Thyroid gland (tissue), 4 donors: Measurements from ENCODE around the gene USP32. TPM values are rescaled to one million over a fixed set of nuclear protein-coding genes. Genes with fewer than 3 reads are reported as not detected.
"Not testable (repeated sequence)": the region's sequence is repeated elsewhere in the genome, so short reads cannot be mapped to it uniquely, and the experiment has no call there.

Experiments
- DNase-seq, 2 donors: peaks; one replicate each; pipeline ENCODE4 v3.0.0-alpha.2; 2019
- H3K27ac ChIP-seq, 3 donors: fragments of 200-600 bp; sonication (generic); 1 replicate in 2 of 3; 2 replicates in 1 of 3; pipeline ENCODE4 v1.5.1; 2016 to 2019; ENCODE audit warnings: mild to moderate bottlenecking in 1 of 3, moderate library complexity in 1 of 3
- H3K27me3 ChIP-seq: fragments of 200-600 bp; sonication (generic); one replicate; pipeline ENCODE4 v1.5.1; 2019
- H3K36me3 ChIP-seq, 2 donors: fragments of 200-600 bp; sonication (generic); one replicate each; pipeline ENCODE4 v1.5.1; 2016 to 2019
- H3K4me1 ChIP-seq, 2 donors: fragments of 200-600 bp; sonication (generic); one replicate each; pipeline ENCODE4 v1.5.1; 2017 to 2019
- H3K4me3 ChIP-seq, 3 donors: fragments of 200-600 bp; sonication (generic); replicated peaks in 1 of 3; 1 replicate in 2 of 3; 2 replicates in 1 of 3; pipeline ENCODE4 v1.5.1; 2016; ENCODE audit warnings: mild to moderate bottlenecking in 1 of 3
- H3K9me3 ChIP-seq: fragments of 200-600 bp; sonication (generic); one replicate; pipeline ENCODE4 v1.5.1; 2017
- POLR2A ChIP-seq, 2 donors: fragments of 450-650 bp; IDR thresholded peaks; one replicate each; pipeline ENCODE4 v1.6.1; 2017; ENCODE audit warnings: antibody characterized with exemption in 2 of 2, mild to moderate bottlenecking in 2 of 2, moderate library complexity in 1 of 2
- WGBS, 2 donors: methylation state at CpG; one replicate each; pipeline ENCODE4 v1.1.5; 2017; 5-methylcytosine and 5-hydroxymethylcytosine counted together
- intact Hi-C: fragments of 100-400 bp; cut with DNase I; formaldehyde crosslinking; loops from one replicate; pipeline ENCODE4 v1.15.1; 2023
- total RNA-seq, 4 donors: library from RNA; depleted of rRNA; stranded (reverse); fragments of >200 nt; gene quantifications; one replicate each; pipeline ENCODE4 v1.2.3, GENCODE V29; 2016
- TF ChIP-seq, protein P1 (sequence below), 6 experiments: fragments of 200-600 bp in 3 of 6; fragments of 450-650 bp in 3 of 6; sonication (generic) in 3 of 6; IDR thresholded peaks; one replicate each; pipeline ENCODE4 v1.5.1; 2016 to 2019; ENCODE audit warnings: antibody characterized with exemption in 6 of 6, mild to moderate bottlenecking in 2 of 6, inconsistent platforms in 1 of 6, moderate library complexity in 1 of 6

Gene USP32
- total RNA-seq, 4 donors from 2014 or later: 49.9 to 76.5 (median 65.0) TPM

GRCh38 chr17:60388742-60389141 is 3.2 kb downstream of the USP32 start:
- H3K4me1 ChIP-seq: peaks cover 28 to 47% of the 10 kb centered on the region in 2 donors
- WGBS, 2 donors: 30 to 31% methylated on average over 3 of the region's 3 CpGs
- H3K27me3 ChIP-seq: no peaks in the 10 kb centered on the region
- intact Hi-C loops: no loop called here
- no peak for DNase-seq
- TF ChIP-seq, protein P1, sequence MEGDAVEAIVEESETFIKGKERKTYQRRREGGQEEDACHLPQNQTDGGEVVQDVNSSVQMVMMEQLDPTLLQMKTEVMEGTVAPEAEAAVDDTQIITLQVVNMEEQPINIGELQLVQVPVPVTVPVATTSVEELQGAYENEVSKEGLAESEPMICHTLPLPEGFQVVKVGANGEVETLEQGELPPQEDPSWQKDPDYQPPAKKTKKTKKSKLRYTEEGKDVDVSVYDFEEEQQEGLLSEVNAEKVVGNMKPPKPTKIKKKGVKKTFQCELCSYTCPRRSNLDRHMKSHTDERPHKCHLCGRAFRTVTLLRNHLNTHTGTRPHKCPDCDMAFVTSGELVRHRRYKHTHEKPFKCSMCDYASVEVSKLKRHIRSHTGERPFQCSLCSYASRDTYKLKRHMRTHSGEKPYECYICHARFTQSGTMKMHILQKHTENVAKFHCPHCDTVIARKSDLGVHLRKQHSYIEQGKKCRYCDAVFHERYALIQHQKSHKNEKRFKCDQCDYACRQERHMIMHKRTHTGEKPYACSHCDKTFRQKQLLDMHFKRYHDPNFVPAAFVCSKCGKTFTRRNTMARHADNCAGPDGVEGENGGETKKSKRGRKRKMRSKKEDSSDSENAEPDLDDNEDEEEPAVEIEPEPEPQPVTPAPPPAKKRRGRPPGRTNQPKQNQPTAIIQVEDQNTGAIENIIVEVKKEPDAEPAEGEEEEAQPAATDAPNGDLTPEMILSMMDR (IDR thresholded peaks at IDR 0.05): no peak
- no peak for TF ChIP-seq POLR2A (IDR thresholded peaks at IDR 0.05)
- H3K4me3 ChIP-seq: no peak overlapping the region
- no peaks in the 10 kb centered on the region for H3K9me3 ChIP-seq
- H3K36me3 ChIP-seq: no peaks in the 10 kb centered on the region
- H3K27ac ChIP-seq: peak overlapping the region in 2 of 3 donors; percentile 23 to 26

DNA sequence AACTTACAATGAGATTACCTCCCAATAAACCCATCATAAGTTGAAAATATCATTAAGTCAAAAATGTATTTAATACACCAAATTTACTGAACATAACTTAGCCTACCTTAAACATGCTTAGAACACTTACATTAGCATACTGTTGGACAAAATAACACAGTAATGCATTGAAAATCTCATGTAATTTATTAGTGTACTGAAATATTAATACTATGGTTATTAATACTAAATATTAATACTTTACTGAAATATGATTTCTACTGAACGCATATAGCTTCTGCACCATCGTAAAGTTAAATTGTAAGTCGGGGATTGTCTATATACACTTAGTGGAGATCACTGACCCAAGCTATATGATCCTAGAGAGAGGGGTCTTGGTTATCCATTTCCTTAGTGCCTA is 4.3 kb downstream of the USP32 start:
- TF ChIP-seq, protein P1 (IDR thresholded peaks at IDR 0.05): no peak
- TF ChIP-seq POLR2A (IDR thresholded peaks at IDR 0.05): no peak
- H3K4me1 ChIP-seq: peaks cover 28 to 47% of the 10 kb centered on the region in 2 donors
- H3K27ac ChIP-seq: no peak overlapping the region
- no peaks in the 10 kb centered on the region for H3K27me3 ChIP-seq
- WGBS, 2 donors: 72 to 82% methylated on average over 3 of the region's 3 CpGs
- no peak overlapping the region for H3K4me3 ChIP-seq
- no peaks in the 10 kb centered on the region for H3K36me3 ChIP-seq
- intact Hi-C loops: no loop called here
- no peaks in the 10 kb centered on the region for H3K9me3 ChIP-seq
- no peak for DNase-seq

- no peak for TF ChIP-seq POLR2A (IDR thresholded peaks at IDR 0.05)
- TF ChIP-seq, protein P1 (IDR thresholded peaks at IDR 0.05): no peak
- peaks cover 28 to 47% of the 10 kb centered on the region in 2 donors for H3K4me1 ChIP-seq
- no peak overlapping the region for H3K4me3 ChIP-seq
- H3K27ac ChIP-seq: no peak overlapping the region
- H3K9me3 ChIP-seq: no peaks in the 10 kb centered on the region
- 59 to 66% methylated on average over 4 of the region's 4 CpGs for WGBS, 2 donors
- no peak for DNase-seq
- intact Hi-C loops: no loop called here
- H3K27me3 ChIP-seq: no peaks in the 10 kb centered on the region
- H3K36me3 ChIP-seq: no peaks in the 10 kb centered on the region
These were observed 5.5 kb downstream of the USP32 start for GRCh38 chr17:60386147-60387058.

GRCh38 chr17:60384921-60385320 is 7.0 kb downstream of the USP32 start:
- H3K36me3 ChIP-seq, H3K4me3 ChIP-seq, H3K9me3 ChIP-seq, DNase-seq, H3K27ac ChIP-seq, intact Hi-C loops, H3K27me3 ChIP-seq: not testable (repeated sequence)
- H3K4me1 ChIP-seq: peaks cover 21 to 36% of the 10 kb centered on the region in 2 donors
- 94% methylated on average over 7 of the region's 7 CpGs for WGBS, 2 donors

DNA sequence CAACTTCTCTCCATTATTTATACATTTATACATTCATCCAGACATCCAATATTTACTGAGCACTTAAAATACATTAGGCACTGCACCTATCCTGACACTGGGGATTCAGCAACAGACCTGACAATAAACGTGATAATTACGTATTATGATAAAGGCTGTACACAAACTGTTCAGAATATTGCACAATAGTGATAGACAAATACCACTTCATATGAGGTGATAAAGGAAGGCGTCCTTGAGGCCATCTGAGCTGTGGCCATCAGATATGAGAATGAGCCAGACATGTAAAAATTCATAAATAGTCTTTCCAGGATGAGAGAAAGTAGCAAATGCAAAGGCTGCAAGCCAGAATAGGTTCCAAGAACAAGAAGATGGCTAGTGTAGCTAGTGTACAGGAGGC is 8.6 kb downstream of the USP32 start:
- no peak for TF ChIP-seq POLR2A (IDR thresholded peaks at IDR 0.05)
- TF ChIP-seq, protein P1 (IDR thresholded peaks at IDR 0.05): no peak
- H3K27me3 ChIP-seq: no peaks in the 10 kb centered on the region
- no peaks in the 10 kb centered on the region for H3K9me3 ChIP-seq
- intact Hi-C loops: no loop called here
- peaks cover 20 to 21% of the 10 kb centered on the region in 2 donors for H3K4me1 ChIP-seq
- 84 to 85% methylated on average over 3 of the region's 3 CpGs for WGBS, 2 donors
- H3K36me3 ChIP-seq: no peaks in the 10 kb centered on the region
- no peak overlapping the region for H3K4me3 ChIP-seq
- H3K27ac ChIP-seq: no peak overlapping the region
- DNase-seq: no peak
